HG03159 (cell line): ENCODE measurements around the gene KL.

Source experiments
- ATAC-seq: cut with Tn5 transposase; IDR thresholded peaks from one replicate; pipeline ENCODE4 v1.9.1; 2021; ENCODE audit warnings: mild to moderate bottlenecking, moderate library complexity; ENCODE audit not compliant: unreplicated experiment

KL gene

DNA sequence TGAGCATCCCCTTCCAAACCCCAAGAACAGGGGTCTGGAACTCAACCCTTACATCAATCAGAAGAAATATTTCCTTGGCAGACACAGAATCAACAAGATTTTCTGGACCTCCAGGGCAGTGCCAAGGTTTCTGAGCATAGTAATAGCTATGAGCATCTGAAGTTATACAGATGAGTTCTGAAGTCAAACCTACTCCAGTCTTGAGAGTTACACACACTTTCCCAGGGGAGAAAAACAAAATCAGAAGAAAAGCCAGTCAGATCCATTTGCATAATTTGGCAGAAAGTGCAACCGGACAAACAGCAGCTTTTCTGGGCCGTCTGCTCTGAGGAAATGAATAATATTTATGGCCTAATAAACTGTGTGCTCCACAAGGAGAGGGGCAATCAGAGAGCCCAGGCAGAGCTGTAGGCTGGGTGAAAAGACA lies 93.1 kb downstream of the KL start:
- ATAC-seq = no peak

DNA sequence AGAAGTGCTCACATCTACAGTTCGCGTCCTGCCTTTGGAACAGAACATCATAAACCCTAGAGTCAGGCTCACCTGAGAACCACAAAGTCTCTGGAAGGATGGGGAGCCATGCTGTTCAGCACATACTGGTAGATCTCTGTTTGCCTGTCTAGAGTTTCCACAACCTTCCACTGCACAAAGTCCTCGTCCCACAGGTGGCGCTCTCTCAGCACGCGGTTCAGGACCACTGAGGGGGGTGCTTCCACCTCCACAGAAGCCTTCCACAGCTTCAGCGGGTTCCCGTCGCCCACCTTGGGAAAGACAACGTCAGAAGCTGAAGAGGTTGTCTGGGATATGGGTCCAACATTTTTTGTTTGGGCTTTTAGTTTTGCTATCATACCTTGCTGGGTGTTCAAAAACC lies 93.6 kb downstream of the KL start:
- no peak for ATAC-seq

DNA sequence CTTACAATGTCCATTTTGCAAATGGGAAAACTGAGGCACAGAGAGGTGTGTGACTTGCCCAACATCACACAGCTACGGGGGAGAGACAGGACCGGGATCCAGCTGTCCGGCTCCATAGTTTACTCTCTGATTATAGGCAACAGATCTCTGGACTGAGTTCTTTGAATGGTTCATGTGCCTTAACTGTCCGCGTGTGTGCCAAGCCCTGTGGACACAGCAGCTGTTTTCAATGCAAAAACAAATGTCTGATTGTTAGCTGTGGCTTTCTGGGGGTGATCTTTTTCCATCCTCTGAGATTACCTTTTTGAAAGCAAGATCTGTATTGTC lies 94.1 kb downstream of the KL start:
- ATAC-seq = peak; percentile 1

DNA sequence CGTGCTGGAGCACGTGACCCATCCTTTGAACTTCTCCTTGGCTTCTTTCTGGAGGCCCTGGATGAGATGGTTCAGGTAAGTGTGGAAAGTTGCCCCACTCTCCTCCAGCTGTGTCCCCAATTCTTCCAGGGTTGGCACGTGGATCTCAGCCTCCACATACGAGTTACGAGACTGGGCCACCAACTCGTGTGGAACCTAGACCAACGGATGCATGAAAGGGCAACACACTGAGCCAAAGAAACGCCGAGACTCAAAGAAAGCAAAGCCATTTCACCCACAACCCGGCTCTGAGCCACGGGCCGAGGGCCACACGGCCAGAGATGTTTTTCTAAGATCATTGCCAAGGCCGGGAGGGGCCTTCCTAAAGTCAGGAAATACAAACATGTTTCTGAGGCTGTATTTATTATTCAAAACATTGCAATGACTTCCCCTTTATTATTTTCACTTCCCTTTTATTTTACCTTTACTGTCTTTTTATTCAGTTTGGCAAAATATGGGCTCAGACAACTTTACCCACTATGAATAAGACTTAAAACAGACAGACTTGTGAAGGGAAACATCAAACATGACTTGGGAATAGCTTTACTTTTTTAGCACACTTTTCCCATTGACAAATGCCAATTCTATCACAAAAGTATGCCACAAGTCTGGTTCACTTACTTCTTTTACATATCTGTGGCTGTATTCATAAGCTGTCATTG lies 94.6 kb downstream of the KL start:
- ATAC-seq = peak; percentile 57

DNA sequence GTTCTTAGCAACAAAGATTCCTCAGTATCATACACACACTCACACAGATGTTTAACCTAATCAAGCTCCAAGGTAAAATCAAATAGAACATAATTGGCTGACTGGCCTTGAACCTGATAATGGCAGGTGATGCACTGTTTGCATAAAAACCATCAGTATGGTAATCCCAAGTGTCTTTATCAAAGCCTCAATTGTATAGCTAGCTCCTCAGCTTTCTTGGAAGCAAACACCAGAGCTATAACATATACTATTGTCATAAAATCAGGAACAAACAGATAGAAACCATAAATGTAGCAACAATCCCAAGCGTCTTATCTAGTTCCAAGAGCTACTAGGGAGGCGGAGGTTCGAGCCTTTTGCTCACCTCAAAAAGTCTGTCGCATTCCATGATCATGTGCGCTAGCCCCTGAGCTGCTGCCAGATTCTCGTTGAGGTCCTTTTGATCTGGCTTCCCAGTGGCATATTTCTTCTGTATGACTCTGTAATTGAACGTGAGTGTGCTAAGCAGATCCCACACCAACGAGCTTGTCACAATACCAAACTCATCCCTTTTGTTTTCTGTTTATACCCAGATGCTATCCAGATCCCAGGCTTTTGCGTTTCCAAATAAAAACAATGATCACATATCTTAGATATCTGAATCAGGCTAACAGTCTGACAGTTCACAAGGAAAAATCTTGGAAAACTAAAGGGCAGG lies 95.3 kb downstream of the KL start:
- ATAC-seq = peak; percentile 37

DNA sequence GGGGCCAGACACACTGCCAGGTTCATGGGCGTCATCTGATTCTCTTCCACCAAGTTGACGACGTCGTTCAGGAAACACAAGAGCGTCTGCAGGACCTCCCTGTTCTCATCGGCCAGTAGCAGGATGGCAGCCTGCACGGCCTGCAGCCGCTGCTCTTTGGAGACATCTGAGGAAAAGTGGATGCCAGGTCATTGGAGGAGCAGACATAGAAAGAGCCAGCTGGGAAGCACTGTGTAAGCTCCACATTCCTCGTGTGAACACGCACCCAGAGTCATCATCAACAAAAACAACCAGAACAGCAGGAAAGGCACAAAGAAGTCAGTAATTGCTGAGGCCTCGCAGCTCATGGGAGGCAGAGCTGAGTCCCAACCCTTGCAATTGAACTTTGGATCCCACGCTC lies 96.5 kb downstream of the KL start:
- no peak for ATAC-seq

DNA sequence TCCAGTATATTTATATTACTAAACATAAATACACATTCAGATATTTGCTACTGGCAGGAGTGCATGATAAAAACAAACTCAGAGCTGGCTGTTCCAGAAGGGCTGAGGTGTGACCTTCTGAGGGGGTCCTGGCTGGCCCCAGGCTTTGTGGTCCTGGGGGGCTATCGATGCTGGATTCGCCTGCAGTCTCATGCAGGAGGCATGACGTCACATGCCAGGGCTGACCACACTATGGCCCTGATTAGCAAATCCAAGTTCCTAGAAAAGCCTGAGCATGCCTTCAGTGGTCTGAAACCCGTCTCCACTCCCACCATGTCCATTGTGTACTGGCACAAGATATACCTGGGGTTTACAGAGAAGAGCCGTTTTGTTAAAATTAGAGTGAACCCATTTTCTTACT lies 97.9 kb downstream of the KL start:
- ATAC-seq = no peak

DNA sequence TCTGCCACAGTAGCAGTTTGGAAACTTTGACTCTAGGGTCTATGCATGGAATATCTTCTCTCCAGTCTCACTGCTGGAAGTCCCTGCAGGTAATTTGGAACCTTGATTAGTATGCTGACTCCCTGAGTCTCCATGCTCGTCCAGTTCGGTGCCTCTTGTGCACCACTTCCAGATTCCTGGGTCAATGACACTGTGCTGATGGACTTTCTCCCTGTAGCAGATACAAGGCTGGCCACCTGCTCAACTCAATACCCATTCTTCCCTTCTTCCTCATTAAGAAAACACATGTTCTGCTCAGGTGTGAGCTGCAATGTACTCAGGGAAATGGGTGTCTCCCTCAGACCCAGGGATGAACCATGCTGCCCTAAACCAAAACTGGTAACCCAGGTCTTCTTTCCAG lies 99.1 kb downstream of the KL start:
- no peak for ATAC-seq
